ENCODE measurements around the gene LRP11.

The LRP11 gene

GRCh38 chr6:149834513-149835481 lies 29.4 kb downstream of the LRP11 start:
- peak; percentile 91 for TF ChIP-seq RAD21 (IDR thresholded peaks at IDR 0.05; ENCODE audit: low read depth)
- no peak for TF ChIP-seq CEBPB (IDR thresholded peaks at IDR 0.05)
- TF ChIP-seq FOXM1 (IDR thresholded peaks at IDR 0.05; ENCODE audit: borderline replicate concordance, low read depth): no peak

GRCh38 chr6:149833651-149834050 lies 30.5 kb downstream of the LRP11 start:
- TF ChIP-seq YY1 (IDR thresholded peaks at IDR 0.05; ENCODE audit: low read depth) (no peak), EP300 (IDR thresholded peaks at IDR 0.05; ENCODE audit: borderline replicate concordance) (no peak), EGR1 (IDR thresholded peaks at IDR 0.05) (no peak), TAF1 (IDR thresholded peaks at IDR 0.05; ENCODE audit: low read depth) (no peak), CEBPB (IDR thresholded peaks at IDR 0.05) (no peak), TEAD4 (IDR thresholded peaks at IDR 0.05) (no peak), ZBTB7A (IDR thresholded peaks at IDR 0.05; ENCODE audit: low read depth) (no peak), CREB1 (IDR thresholded peaks at IDR 0.05; ENCODE audit: low read depth) (no peak), MAX (IDR thresholded peaks at IDR 0.05) (no peak), REST (IDR thresholded peaks at IDR 0.05; ENCODE audit: low read depth) (no peak), NFIC (IDR thresholded peaks at IDR 0.05) (no peak), TCF12 (IDR thresholded peaks at IDR 0.05; ENCODE audit: low read depth) (no peak), FOXM1 (IDR thresholded peaks at IDR 0.05; ENCODE audit: borderline replicate concordance, low read depth) (no peak), USF1 (IDR thresholded peaks at IDR 0.05) (no peak), RAD21 (IDR thresholded peaks at IDR 0.05; ENCODE audit: low read depth) (no peak)

GRCh38 chr6:149831308-149831820 lies 32.8 kb downstream of the LRP11 start:
- no peak for TF ChIP-seq ZBTB7A (IDR thresholded peaks at IDR 0.05; ENCODE audit: low read depth)
- TF ChIP-seq RAD21 (IDR thresholded peaks at IDR 0.05; ENCODE audit: low read depth): no peak
- no peak for TF ChIP-seq TCF12 (IDR thresholded peaks at IDR 0.05; ENCODE audit: low read depth)
- no peak for TF ChIP-seq CREB1 (IDR thresholded peaks at IDR 0.05; ENCODE audit: low read depth)
- no peak for TF ChIP-seq TAF1 (IDR thresholded peaks at IDR 0.05; ENCODE audit: low read depth)
- no peak for TF ChIP-seq MAX (IDR thresholded peaks at IDR 0.05)
- no peak for TF ChIP-seq TEAD4 (IDR thresholded peaks at IDR 0.05)
- TF ChIP-seq REST (IDR thresholded peaks at IDR 0.05; ENCODE audit: low read depth): no peak
- no peak for TF ChIP-seq EGR1 (IDR thresholded peaks at IDR 0.05)
- TF ChIP-seq USF1 (IDR thresholded peaks at IDR 0.05): no peak
- no peak for TF ChIP-seq NFIC (IDR thresholded peaks at IDR 0.05)
- TF ChIP-seq EP300 (IDR thresholded peaks at IDR 0.05; ENCODE audit: borderline replicate concordance): no peak
- TF ChIP-seq FOXM1 (IDR thresholded peaks at IDR 0.05; ENCODE audit: borderline replicate concordance, low read depth): no peak
- no peak for TF ChIP-seq CEBPB (IDR thresholded peaks at IDR 0.05)

- TF ChIP-seq EGR1 (IDR thresholded peaks at IDR 0.05) (no peak), CREB1 (IDR thresholded peaks at IDR 0.05; ENCODE audit: low read depth) (no peak), CEBPB (IDR thresholded peaks at IDR 0.05) (no peak)
These were observed 33.3 kb downstream of the LRP11 start for GRCh38 chr6:149830731-149831307.

GRCh38 chr6:149825292-149825691 lies 38.9 kb downstream of the LRP11 start:
- no peak for TF ChIP-seq EP300 (IDR thresholded peaks at IDR 0.05; ENCODE audit: borderline replicate concordance)
- TF ChIP-seq YY1 (IDR thresholded peaks at IDR 0.05; ENCODE audit: low read depth): no peak
- TF ChIP-seq RAD21 (IDR thresholded peaks at IDR 0.05; ENCODE audit: low read depth): no peak
- TF ChIP-seq CREB1 (IDR thresholded peaks at IDR 0.05; ENCODE audit: low read depth): no peak
- TF ChIP-seq TCF12 (IDR thresholded peaks at IDR 0.05; ENCODE audit: low read depth): no peak
- no peak for TF ChIP-seq ZBTB7A (IDR thresholded peaks at IDR 0.05; ENCODE audit: low read depth)
- no peak for TF ChIP-seq FOXM1 (IDR thresholded peaks at IDR 0.05; ENCODE audit: borderline replicate concordance, low read depth)
- TF ChIP-seq TAF1 (IDR thresholded peaks at IDR 0.05; ENCODE audit: low read depth): no peak

Measured in Ishikawa (cell line).